HG03571 (cell line): ENCODE data around the gene POMT2.
"Not testable (repeated sequence)": the region's sequence is repeated elsewhere in the genome, so short reads cannot be mapped to it uniquely, and the experiment has no call there.

Source experiments
- ATAC-seq: cut with Tn5 transposase; IDR thresholded peaks from one replicate; pipeline ENCODE4 v1.9.1; 2021; ENCODE audit not compliant: unreplicated experiment

POMT2 gene

DNA sequence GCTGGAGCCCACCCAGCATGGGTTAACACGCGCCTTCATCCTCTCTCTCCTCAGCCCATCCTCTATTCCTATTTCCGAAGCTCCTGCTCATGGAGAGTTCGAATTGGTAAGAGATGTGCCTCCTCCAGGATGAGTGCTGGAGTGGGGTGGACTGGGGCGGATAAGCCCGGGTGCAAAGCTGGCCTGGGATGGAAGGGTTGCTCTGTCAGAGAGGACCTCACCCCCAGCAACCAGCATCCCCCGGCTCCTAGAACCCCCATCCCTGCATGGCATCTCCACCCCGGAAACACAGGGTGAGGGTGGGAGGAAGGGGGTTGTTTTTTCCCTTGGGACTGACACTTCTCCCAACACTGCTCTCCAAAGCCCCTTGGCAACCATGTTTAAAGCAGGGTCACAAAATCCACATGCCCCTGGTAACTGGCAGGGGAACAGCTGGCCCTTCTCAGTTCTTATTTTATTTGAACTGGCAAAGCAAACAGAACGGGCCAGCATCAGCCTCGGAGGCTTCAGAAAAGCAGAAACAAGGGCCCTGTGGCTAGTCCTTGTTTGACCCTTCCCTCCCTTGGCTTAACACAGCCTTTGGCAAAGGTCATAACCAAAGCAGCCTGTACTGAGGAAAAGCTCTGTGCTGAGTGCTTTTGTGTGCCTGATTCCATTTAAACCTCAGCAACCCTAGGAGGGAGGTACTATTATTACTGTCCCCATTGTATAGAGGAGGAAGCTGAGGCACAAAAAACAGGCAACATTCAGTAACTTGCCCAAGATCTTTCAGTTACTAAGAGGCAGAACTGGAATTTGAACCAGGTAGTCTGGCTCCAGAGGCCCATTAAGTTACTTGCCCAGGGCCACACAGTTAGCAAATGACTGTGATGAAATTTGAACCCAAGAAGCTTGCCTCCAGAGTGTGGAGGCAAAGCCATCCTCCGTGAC lies 4.4 kb upstream of the POMT2 start:
- ATAC-seq = no peak

DNA sequence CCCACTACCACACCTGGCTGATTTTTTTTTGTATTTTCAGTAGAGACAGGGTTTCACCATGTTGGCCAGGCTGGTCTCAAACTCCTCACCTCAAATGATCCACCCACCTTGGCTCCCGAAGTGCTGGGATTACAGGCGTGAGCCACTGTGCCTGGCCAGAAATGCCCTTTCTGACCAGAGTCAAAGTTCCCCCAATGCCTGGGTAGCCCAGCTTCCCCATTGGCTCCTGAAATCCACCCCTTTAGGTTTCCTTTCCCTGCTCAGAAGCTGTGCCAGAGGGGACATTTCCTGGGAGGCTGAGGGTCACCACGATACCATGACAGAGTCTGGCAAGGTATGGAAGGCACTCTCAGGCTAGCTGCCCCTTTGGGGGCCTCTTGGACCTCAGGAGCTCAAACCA lies 3.6 kb upstream of the POMT2 start:
- no peak for ATAC-seq

DNA sequence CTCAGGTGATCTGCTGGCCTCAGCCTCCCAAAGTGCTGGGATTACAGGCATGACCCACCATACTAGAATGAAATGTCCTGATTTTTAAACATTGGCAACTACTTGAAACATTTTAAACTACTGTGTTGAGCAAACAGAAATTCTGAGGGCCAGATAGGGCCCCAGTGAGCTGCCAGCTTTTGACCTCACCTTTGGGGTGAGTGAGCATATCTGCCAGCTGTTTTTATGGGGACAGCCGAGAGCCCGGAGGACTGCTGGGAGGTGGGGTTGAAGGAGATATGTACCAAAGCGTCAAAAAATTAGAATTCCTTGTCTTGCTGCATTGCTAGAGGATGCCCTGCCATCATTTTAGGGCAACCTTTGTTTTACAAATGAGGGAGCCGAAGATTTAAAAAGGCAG lies 2.9 kb upstream of the POMT2 start:
- ATAC-seq = no peak

DNA sequence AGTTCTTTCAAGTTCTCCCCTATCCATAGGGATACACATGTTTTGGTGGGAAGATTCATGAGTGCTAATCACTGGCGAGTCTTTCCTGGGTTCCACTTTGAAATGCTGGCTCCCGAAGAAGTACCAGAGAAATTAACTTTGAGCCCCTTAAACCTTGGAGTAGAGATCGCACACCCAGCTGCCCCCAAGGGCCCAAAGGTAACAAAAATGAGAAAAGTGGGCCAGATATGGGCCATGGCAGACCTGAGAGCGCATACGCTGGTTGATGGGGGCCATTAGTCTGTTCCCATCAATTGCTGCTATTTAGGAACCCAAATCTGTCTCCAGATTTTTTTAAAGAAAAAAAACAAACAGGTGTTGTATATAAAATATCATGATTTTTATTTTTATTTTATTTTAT lies 2.3 kb upstream of the POMT2 start:
- ATAC-seq = no peak

DNA sequence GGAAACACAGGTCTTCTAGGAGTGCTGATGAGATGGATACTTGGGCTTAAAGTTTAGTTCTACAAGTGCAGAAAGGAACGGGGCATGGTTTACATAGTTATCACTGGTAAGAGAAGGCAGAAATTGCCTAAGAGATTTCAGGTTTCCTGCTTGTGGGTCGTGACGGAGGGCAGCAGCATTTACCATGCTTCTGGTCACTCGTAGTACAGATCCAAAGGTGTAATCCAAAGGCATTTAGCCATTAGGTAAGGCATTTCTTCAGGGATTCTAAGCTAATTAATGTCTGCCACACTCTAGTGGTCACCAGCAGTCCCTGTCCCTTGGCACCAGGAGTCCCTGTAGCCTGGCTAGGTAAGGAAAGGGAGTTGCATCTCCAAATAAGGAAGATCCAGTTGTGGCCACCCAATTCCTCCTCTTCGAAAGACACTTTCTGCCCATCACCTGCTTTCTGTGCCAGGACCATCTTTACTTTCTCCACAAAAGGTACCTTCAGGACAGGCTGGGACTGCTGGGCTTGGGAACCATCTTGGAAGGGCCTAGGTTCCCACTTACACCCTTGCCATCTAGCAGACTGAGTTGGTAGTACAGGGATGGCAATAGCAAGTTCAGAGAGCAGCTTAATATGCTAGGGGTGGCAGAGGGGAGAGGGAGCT lies 1.7 kb upstream of the POMT2 start:
- ATAC-seq = no peak

DNA sequence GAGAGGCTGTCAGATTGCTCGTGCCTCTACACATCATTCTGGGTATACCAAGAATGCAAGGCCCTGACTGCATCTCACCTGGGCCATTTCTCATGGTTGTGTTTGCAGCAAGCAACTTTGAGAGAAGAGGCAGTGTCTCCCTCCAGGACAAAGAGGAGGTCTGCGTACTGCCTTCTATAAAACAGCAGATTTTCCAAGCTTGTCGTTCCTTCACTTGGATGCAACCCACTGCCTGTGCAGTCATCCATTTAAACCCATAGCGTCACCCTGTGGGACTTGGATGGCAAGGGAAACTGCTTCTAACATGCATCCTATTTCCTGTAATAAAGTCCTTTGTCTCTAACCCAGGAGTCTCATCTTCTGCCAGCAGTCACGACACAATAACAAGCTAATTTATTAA lies 1.3 kb downstream of the POMT2 start:
- ATAC-seq = no peak

DNA sequence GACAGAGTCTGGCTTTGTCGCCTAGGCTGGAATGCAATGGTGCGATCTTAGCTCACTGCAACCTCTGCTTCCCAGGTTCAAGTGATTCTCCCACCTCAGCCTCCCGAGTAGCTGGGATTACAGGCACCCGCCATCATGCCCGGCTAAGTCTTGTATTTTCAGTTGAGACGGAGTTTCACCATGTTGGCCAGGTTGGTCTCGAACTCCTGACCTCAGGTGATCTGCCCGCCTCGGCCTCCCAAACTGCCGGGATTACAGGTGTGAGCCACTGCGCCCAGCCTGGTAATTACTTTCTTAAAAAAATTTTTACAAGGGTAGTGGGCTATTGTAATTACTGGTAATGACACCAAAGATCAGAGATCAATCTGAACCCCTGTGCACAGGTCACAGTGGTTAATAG lies 1.9 kb downstream of the POMT2 start:
- ATAC-seq = not testable (repeated sequence)

DNA sequence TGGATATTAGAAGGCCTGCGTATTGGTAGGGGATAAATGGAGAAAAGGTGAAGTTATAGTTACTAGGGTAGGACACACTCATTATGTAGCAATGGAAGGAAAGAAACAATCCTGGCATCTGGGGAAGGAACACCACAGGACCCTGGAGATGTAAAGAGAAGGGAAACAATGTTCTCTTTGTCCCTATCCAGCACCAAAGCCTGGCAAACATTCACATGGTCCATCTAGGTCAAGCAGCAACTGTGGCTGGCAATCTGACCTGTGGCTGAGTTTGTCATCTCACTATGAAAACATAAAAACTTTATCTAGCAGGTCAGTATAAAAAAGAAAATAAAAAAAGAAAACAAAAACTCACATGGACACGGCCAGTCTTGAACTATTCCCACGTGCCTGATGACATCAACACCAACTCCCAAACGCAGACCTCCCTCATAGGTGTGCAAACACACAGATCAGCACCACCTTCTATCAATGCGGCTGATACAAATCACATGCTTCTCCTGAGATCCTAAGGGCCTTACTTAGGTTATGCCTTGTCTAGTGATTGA lies 2.6 kb downstream of the POMT2 start:
- ATAC-seq = no peak

DNA sequence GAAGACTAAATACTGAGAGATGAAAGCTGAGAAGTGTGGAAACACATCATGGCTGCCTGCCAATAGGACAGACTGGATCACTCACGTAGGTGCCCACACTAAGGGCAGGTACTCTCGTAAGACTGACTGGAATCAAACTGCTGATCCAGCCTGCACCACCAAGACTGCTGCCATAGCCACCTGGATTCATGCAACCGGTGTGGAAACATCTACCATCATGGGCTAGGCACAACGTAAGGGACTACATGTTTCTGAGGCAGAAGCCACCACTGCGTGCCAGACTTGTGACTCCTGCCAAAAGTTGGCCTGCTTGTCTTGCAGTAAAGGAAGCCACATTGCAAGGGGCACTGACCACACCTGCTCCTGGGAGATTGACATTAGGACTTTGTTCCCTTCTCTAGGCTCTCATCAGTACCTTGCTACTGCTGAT lies 3.8 kb downstream of the POMT2 start:
- ATAC-seq = no peak

DNA sequence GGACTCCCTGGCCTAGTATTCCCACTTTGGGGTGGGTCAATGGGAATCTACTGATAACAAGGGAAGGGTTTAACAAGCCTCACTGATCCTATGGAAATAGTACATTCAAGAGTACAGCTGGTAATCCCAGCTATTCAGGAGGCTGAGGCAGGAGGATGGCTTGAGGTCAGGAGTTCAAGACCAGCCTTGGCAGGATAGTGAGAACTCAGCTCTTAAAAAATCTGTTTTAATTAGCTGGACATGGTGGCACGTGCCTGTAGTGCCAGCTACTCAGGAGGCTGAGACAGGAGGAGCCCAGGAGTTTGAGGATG lies 4.5 kb downstream of the POMT2 start:
- ATAC-seq = no peak

DNA sequence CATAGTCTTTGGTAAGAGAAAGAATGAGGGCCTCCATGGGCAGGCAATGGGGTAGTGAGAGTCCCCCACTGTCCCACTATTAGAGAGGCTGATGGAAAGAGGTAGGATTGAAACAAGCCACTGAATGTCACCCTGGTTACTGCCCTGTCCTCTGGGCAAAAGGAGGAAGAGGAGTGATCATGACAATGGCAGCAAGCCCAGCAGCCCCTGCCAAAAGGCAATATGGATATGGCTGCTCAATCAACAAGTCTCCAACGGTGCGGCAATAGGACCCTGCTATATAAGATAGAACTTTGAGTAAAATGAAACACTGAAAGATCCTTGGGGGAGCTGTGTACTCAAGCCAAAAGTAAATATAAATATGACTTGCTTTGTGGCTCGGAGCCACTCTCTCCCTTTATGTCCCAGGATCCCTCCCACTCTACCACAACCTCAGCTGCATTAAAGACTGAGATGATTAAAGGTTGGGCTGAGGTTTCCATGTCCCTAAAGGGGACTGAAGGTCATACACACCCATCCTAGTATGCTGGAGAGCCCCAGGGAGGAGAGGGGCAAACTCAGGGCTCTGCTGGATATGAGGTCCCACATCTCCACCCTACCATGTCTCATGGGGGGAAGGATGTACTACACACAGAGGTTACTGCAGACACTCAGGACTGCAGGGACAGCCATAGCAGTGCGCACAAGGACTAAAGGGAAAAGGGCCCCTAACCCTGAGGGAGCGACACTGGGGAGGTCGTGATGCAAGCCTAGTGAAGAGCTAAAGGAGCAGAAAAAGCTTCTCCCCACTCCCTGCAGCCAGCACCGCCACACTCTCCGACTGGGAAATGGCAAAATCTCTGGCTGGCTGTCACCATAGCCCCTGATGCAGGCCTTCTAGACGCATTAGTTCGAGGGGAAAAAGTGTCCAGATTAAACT lies 5.9 kb downstream of the POMT2 start:
- no peak for ATAC-seq

DNA sequence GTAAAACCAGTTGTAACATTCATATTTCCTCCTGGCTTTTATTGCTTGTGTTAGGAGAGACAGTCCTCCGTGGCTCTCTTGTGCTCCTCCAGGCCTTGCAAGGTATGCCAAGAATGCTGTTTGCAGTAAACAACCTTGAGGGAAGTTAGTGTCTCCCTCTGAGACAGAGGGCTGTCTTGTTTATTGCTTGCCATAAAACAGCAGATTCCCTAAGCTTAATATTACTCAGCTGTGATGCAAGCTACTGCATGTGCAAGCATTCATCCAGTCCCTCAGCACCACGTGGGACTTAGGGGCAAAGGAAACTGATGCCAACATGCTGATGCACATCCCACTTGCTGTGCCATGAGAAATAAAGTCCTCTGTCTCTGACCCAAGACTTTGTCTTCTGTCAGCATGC lies 6.6 kb downstream of the POMT2 start:
- ATAC-seq = no peak

DNA sequence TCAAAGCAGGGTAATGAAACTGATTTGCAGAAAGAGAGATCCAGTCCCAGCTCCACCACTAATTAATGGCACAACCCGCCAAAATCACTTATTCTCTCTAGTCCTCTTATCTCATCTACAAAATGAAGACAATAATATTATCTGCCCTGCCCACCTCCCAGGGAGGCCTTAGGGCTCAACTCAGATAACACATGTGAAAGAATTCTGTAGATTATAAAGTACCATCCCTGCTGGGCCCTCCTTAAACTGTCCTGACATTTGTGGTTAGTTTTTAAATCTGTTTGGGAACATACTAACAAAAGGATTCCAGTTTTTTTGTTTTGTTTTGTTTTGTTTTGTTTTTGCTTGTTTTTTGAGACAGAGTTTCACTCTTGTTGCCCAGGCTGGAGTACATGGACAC lies 7.3 kb downstream of the POMT2 start:
- ATAC-seq = no peak

DNA sequence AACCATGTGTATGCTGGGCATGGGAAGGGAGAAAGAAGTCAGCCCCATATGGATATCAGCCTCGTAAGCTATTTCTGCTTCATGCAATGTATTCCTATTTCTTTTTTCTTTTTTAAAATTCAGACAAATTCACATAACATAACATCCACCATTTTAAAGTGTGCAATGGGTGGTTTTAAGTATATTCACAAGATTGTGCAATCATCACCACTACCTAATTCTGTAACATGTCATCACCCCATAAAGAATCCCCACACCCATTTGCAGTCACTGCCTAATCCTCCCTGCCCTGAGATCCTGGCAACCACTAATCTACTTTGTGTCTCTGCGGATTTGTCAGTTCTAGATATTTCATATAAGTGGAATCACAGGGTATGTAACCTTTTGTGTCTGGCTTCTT lies 9.5 kb downstream of the POMT2 start:
- no peak for ATAC-seq

DNA sequence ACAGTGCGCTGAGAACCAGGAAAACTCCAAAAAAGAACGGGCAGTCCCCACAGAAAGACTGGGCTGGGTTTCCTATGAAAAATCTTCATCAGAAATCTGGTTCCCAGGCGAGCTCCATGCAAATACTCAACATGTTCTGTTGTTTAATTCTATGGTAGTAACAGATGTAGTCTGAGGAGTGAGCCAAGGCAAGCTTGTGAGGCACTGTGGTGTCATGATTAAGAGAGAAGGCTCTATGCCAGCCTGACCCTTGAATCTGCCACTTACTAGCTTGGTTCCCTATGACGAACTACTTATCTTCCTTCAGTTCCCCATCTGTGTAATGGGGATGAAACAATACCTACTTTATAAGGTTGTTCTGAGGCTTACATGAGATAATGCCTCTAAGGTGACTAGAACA lies 10.7 kb downstream of the POMT2 start:
- no peak for ATAC-seq

DNA sequence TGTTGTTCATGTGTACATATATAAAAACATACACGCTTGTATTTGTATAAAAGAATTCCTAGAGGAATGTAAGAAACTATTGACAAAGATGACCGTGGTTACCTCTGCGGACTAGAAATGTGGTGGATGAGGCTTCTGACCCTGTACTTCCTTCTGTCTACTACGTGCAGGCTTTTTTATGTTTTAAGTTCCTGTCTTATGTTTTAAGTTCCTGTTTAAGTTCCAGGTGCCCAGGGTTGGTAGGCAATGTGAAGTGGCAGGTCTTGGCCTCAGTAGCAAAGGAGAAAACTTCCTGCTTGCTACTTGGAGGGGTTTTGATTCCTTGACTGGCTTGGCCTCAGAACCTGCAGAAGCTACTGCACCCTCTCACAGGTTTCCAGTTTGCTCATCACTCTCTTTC lies 11.6 kb downstream of the POMT2 start:
- no peak for ATAC-seq

DNA sequence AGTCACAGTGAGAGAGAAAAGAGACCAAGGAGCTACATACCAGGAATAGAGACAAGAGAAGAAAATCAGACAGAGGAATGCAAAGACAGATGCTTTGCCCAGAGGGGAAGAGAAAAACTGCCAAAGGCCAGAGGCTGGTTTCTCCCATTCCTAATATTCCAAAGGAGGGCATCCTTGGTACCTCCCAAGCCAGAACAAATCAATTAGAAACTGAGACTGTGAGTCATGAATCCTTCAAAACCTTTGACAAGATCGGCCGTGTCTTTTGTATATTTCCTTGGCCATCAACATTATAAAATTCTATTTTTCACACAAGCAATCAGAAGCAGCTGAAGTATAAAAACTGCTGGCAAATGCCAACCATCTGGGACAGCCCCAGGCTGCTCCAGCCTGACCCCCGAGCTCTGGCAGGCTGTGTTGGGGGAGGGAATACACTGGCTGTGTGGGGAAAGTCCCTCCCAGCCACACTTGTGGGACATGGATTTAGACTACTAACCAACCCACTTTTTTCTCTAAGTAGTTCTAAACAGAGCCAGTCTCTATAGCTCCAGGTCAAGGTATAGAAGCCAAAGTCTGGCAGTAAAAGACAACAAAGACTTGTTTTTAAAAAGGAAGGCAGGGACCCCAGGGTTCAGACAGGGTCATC lies 13.7 kb downstream of the POMT2 start:
- no peak for ATAC-seq

DNA sequence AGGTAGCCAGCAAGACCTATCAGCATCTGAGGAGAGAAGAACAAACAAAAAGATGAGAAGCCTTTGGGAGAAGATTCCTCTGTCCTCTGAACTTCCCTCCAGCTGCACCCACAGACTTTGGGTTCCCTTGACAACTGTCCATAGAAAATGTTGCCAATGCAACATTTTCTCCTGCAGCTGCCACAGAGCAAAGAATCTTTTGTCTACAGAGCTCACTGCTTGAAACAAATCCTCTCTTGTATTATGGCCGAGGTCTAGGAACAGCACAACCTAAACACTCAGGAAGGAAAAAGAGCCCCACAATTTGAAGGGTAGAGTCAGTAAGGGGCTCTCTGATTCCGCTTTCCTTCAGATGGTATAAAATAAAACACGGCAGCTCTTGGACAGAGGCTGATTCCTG lies 14.3 kb downstream of the POMT2 start:
- no peak for ATAC-seq

DNA sequence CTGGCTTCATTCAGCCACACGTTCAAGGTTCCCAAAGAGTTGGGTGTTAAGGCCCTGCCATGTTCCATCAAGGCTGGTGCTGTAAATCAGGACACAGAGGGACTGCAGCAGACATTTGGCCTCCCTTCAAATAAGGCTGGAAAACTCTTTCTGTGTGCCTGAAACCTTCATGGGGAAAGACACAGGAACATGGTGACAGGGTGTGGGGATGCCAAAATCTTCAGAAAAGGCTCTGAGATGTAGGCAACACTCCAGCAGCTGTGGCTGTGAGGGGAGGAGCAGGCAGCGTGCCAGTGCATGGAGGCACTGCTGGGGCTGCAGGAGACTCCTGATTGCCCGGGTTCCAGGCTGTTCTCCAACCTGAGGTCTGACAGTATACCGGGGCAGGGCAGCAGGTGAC lies 15.0 kb downstream of the POMT2 start:
- ATAC-seq = no peak

DNA sequence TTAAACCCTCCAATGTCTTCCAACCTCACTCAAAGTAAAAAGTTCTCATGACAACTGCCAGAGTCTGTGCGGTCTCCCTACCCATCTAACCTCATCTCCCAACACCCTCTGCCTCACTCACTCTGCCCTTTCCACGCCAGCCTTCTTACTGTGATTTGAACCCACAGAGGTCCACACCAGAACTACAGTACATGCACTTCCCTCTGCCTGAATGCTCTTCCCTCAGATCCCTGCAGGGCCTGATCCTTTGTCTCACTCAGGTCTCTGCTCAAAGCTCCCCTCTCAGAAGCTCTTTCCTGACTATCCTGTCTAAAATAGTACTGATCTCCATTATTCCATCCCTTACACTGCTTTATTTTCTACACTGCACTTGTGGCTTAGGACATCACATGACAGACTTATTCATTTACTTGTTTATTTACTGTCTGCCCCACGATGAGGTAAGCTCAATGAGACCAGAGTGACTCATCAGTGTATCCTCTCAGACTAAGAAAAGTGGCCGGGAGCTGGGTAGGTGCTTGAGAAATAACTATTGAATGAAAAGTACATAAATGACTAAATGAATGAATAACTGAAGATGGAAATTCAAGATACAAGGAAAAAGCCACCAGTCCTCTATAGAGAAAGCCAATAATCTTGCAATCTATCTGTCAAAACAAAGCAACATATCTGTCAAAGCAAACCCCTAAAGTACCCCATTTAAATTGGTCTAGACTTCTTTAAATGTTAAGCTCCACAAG lies 17.1 kb downstream of the POMT2 start:
- ATAC-seq = no peak
